Activated CD8-positive, alpha-beta T cell treated with anti-CD3 and anti-CD28 coated beads for 36 hours (primary cell): ENCODE data around the gene SIGLEC9. TPM values are rescaled to one million over a fixed set of nuclear protein-coding genes. Genes with fewer than 3 reads are reported as not detected.
"Not testable (repeated sequence)": the region's sequence is repeated elsewhere in the genome, so short reads cannot be mapped to it uniquely, and the experiment has no call there.

Experiments
- ATAC-seq: fragments of 200-7000 bp; cut with Tn5 transposase; one replicate; pipeline ENCODE4 v1.10.0; 2021; ENCODE audit warnings: mild to moderate bottlenecking, moderate library complexity
- CTCF ChIA-PET: fragments of 350-600 bp; sonication (Branson Sonifier 250); formaldehyde crosslinking; loops from one replicate; lab custom pipeline; 2021; ENCODE audit warnings: antibody characterized with exemption; lab: Charles Lee
- POLR2A ChIA-PET: fragments of 350-600 bp; sonication (Branson Sonifier 250); formaldehyde crosslinking; loops from one replicate; lab custom pipeline; 2021; ENCODE audit warnings: antibody characterized with exemption; lab: Charles Lee
- DNase-seq: peaks from one replicate; pipeline ENCODE4 v3.0.0-alpha.2; 2020
- H3K27ac Mint-ChIP-seq: one replicate; pipeline ENCODE4 v1.8.0; 2021; ENCODE audit warnings: mild to moderate bottlenecking, mixed read lengths
- H3K27me3 Mint-ChIP-seq: one replicate; pipeline ENCODE4 v1.8.0; 2021; ENCODE audit warnings: mixed read lengths
- H3K36me3 Mint-ChIP-seq: one replicate; pipeline ENCODE4 v1.8.0; 2021; ENCODE audit warnings: low read depth, mixed read lengths
- H3K4me1 Mint-ChIP-seq: one replicate; pipeline ENCODE4 v1.8.0; 2021; ENCODE audit warnings: low read depth, mixed read lengths
- H3K4me3 Mint-ChIP-seq: one replicate; pipeline ENCODE4 v1.8.0; 2021; ENCODE audit warnings: mild to moderate bottlenecking, moderate library complexity, mixed read lengths
- H3K9me3 Mint-ChIP-seq: one replicate; pipeline ENCODE4 v1.8.0; 2021; ENCODE audit warnings: mixed read lengths
- CTCF ChIP-seq: fragments of 200-600 bp; IDR thresholded peaks from one replicate; pipeline ENCODE4 v1.8.0; 2022; ENCODE audit warnings: antibody characterized with exemption, mild to moderate bottlenecking
- intact Hi-C: fragments of 100-400 bp; cut with micrococcal nuclease; formaldehyde crosslinking; loops from one replicate; pipeline ENCODE4 v1.10.0; 2022
- total RNA-seq, 2 experiments: library from RNA; stranded (reverse); gene quantifications; one replicate each; pipeline ENCODE4 v1.2.3, GENCODE V29; 2021

The SIGLEC9 gene
- total RNA-seq, 2 experiments from 2014 or later = 0.40 to 0.65 TPM

- POLR2A ChIA-PET = no interaction called here
- no peak within 1 kb of the TSS for H3K27ac Mint-ChIP-seq
- intact Hi-C loops = no loop called here
- peaks cover 11% of the 10 kb centered on the region for H3K4me1 Mint-ChIP-seq
- H3K9me3 Mint-ChIP-seq = no peaks in the 10 kb centered on the region
- no peaks in the 10 kb centered on the region for H3K27me3 Mint-ChIP-seq
- no peak for DNase-seq
- TF ChIP-seq CTCF = no peak
- H3K36me3 Mint-ChIP-seq = no peaks in the 10 kb centered on the region
- no peak within 1 kb of the TSS for H3K4me3 Mint-ChIP-seq
- ATAC-seq = no peak
- CTCF ChIA-PET = no interaction called here
Measured at GRCh38 chr19:51142119-51142518, 17.4 kb downstream of the SIGLEC9 start, which contains the start of gene SIGLEC7. TSS of gene SIGLEC7 (plus strand) at chr19:51142301. CDS start at chr19:51142370, 69 bp downstream.

GRCh38 chr19:51142809-51143475 lies 18.2 kb downstream of the SIGLEC9 start:
- ATAC-seq, H3K4me3 Mint-ChIP-seq, H3K9me3 Mint-ChIP-seq, H3K4me1 Mint-ChIP-seq, POLR2A ChIA-PET, intact Hi-C loops, H3K36me3 Mint-ChIP-seq, H3K27me3 Mint-ChIP-seq, CTCF ChIA-PET, H3K27ac Mint-ChIP-seq, DNase-seq: not testable (repeated sequence)

- DNase-seq (no peak), ATAC-seq (no peak)
- H3K4me3 Mint-ChIP-seq = no peak overlapping the region
- ChIA-PET CTCF (interaction anchor here (0.8 kb wide), 1 partner anchor 15 kb away, joined by 3 read pairs; no protein-coding TSS in a partner anchor), POLR2A (no interaction called here)
- H3K27me3 Mint-ChIP-seq = no peaks in the 10 kb centered on the region
- H3K4me1 Mint-ChIP-seq = peaks cover 2% of the 10 kb centered on the region
- no peak overlapping the region for H3K27ac Mint-ChIP-seq
- H3K36me3 Mint-ChIP-seq = no peaks in the 10 kb centered on the region
- no peaks in the 10 kb centered on the region for H3K9me3 Mint-ChIP-seq
- intact Hi-C loops = no loop called here
- TF ChIP-seq CTCF = no peak
Measured at GRCh38 chr19:51143486-51143885, 18.8 kb downstream of the SIGLEC9 start.

GRCh38 chr19:51144482-51145045 lies 19.9 kb downstream of the SIGLEC9 start:
- H3K27ac Mint-ChIP-seq = no peak overlapping the region
- H3K9me3 Mint-ChIP-seq = no peaks in the 10 kb centered on the region
- no peak for ATAC-seq
- H3K27me3 Mint-ChIP-seq = no peaks in the 10 kb centered on the region
- intact Hi-C loops = no loop called here
- H3K4me1 Mint-ChIP-seq = no peaks in the 10 kb centered on the region
- no peak for TF ChIP-seq CTCF
- no peak for DNase-seq
- ChIA-PET CTCF (interaction anchor here (0.8 kb wide), 1 partner anchor 14 kb away, joined by 3 read pairs; no protein-coding TSS in a partner anchor), POLR2A (no interaction called here)
- H3K36me3 Mint-ChIP-seq = no peaks in the 10 kb centered on the region
- H3K4me3 Mint-ChIP-seq = no peak overlapping the region

GRCh38 chr19:51145916-51146493 lies 21.3 kb downstream of the SIGLEC9 start:
- no peak overlapping the region for H3K4me3 Mint-ChIP-seq
- H3K36me3 Mint-ChIP-seq = no peaks in the 10 kb centered on the region
- no peak for ATAC-seq
- H3K27me3 Mint-ChIP-seq = no peaks in the 10 kb centered on the region
- ChIA-PET CTCF (interaction anchor here (1.2 to 1.4 kb wide), 2 partner anchors 12 to 14 kb away, joined by 4 to 7 read pairs; no protein-coding TSS in a partner anchor), POLR2A (interaction anchor here (0.8 kb wide), 1 partner anchor 44 kb away, joined by 3 read pairs; no protein-coding TSS in a partner anchor)
- H3K27ac Mint-ChIP-seq = no peak overlapping the region
- no peaks in the 10 kb centered on the region for H3K9me3 Mint-ChIP-seq
- no peaks in the 10 kb centered on the region for H3K4me1 Mint-ChIP-seq
- intact Hi-C loops = no loop called here
- TF ChIP-seq CTCF = no peak
- DNase-seq = no peak
